ENCODE measurements around the gene COPB2.

Gene COPB2

GRCh38 chr3:139307601-139308555, 81.6 kb downstream of the COPB2 start:
- DNase-seq (ENCODE audit: low read depth) = no peak

All from stimulated activated CD8-positive, alpha-beta memory T cell treated with anti-CD3 and anti-CD28 coated beads, Interleukin-15, amount 100 ng/mL, for 24 hours (primary cell).